ENCODE measurements around the gene NUP210L.

DNA sequence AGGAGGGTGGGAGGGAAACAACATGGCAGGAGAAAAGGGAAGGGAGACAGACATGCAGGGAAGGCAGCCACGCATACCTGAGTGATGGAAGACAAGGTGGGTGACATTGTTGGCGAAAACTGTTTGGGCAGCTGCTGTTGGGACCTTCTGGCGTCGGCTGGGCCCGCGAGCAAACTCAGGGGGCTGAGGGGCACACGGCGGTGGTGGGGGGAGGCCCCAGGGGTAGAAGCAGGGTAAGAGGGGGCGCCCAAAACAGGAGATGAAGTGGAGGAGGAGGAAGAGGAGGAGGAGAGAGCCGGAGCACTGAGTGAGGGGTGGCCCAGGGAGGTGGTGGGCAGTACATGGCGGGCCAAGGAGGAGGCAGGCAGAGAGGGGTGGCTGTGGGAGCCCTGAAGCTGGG is 203.7 kb downstream of the NUP210L start:
- TF ChIP-seq, protein P1, sequence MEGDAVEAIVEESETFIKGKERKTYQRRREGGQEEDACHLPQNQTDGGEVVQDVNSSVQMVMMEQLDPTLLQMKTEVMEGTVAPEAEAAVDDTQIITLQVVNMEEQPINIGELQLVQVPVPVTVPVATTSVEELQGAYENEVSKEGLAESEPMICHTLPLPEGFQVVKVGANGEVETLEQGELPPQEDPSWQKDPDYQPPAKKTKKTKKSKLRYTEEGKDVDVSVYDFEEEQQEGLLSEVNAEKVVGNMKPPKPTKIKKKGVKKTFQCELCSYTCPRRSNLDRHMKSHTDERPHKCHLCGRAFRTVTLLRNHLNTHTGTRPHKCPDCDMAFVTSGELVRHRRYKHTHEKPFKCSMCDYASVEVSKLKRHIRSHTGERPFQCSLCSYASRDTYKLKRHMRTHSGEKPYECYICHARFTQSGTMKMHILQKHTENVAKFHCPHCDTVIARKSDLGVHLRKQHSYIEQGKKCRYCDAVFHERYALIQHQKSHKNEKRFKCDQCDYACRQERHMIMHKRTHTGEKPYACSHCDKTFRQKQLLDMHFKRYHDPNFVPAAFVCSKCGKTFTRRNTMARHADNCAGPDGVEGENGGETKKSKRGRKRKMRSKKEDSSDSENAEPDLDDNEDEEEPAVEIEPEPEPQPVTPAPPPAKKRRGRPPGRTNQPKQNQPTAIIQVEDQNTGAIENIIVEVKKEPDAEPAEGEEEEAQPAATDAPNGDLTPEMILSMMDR (IDR thresholded peaks at IDR 0.05 in 4 of 5, conservative IDR thresholded peaks at IDR 0.05 in 1 of 5): no peak
- no peak for TF ChIP-seq POLR2A (IDR thresholded peaks at IDR 0.05)
